Endothelial cell (in vitro differentiated cells): ENCODE measurements around the gene WDR46. TPM values are rescaled to one million over a fixed set of nuclear protein-coding genes. Genes with fewer than 3 reads are reported as not detected.

ENCODE experiments used
- DNase-seq: peaks from one replicate; pipeline ENCODE4 v3.0.0; 2021; ENCODE audit warnings: low spot score
- H3K27ac Mint-ChIP-seq: one replicate; pipeline ENCODE4 v1.8.0; 2021; ENCODE audit warnings: mixed read lengths, inconsistent platforms; ENCODE audit not compliant: unreplicated experiment
- H3K27me3 Mint-ChIP-seq: one replicate; pipeline ENCODE4 v1.8.0; 2021; ENCODE audit warnings: mild to moderate bottlenecking, moderate library complexity, mixed read lengths, inconsistent platforms; ENCODE audit not compliant: unreplicated experiment
- H3K36me3 Mint-ChIP-seq: one replicate; pipeline ENCODE4 v1.8.0; 2021; ENCODE audit warnings: mild to moderate bottlenecking, low read depth, mixed read lengths, inconsistent platforms; ENCODE audit not compliant: unreplicated experiment
- H3K4me1 Mint-ChIP-seq: one replicate; pipeline ENCODE4 v1.8.0; 2021; ENCODE audit warnings: mild to moderate bottlenecking, mixed read lengths, inconsistent platforms; ENCODE audit not compliant: unreplicated experiment
- H3K4me3 Mint-ChIP-seq: one replicate; pipeline ENCODE4 v1.8.0; 2021; ENCODE audit warnings: mild to moderate bottlenecking, mixed read lengths, inconsistent platforms; ENCODE audit not compliant: unreplicated experiment
- H3K9me3 Mint-ChIP-seq: one replicate; pipeline ENCODE4 v1.8.0; 2021; ENCODE audit warnings: mixed read lengths, inconsistent platforms; ENCODE audit not compliant: unreplicated experiment
- total RNA-seq: library from RNA; stranded (reverse); fragmentation: NEBNext Ultra II Directional; extraction: Animal tissue kit (Norgen Biotek cat#: 25700); gene quantifications from one replicate; pipeline ENCODE4 v1.2.1, GENCODE V29; 2021; ENCODE audit not compliant: unreplicated experiment
- TF ChIP-seq, protein P1 (sequence below): fragments of 200-600 bp; sonication (generic); IDR thresholded peaks from one replicate; pipeline ENCODE4 v1.5.0; 2021; ENCODE audit warnings: antibody characterized with exemption; ENCODE audit not compliant: unreplicated experiment

WDR46 gene
- total RNA-seq, 1 donor from 2014 or later, result 48.5 TPM

DNA sequence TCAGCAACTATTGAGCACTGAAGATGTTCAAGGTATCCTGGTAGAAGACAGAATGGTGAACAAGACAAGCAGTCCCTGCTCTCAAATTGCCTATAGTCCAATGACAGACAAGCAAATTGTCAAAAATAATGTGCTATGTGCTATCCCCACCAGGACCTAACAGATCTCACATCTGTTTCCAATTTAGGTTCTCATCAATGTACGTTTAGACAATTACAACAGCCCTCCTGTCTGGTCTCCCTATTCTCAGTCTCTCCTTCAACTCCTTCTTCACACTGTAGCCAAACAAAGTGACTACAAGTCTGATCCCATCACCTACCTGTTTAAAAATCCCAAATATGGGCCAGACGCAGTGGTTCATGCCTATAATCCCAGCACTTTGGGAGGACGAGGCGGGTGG lies 17.3 kb upstream of the WDR46 start:
- peaks cover 12% of the 10 kb centered on the region for H3K36me3 Mint-ChIP-seq
- no peak overlapping the region for H3K4me3 Mint-ChIP-seq
- no peaks in the 10 kb centered on the region for H3K27me3 Mint-ChIP-seq
- TF ChIP-seq, protein P1, sequence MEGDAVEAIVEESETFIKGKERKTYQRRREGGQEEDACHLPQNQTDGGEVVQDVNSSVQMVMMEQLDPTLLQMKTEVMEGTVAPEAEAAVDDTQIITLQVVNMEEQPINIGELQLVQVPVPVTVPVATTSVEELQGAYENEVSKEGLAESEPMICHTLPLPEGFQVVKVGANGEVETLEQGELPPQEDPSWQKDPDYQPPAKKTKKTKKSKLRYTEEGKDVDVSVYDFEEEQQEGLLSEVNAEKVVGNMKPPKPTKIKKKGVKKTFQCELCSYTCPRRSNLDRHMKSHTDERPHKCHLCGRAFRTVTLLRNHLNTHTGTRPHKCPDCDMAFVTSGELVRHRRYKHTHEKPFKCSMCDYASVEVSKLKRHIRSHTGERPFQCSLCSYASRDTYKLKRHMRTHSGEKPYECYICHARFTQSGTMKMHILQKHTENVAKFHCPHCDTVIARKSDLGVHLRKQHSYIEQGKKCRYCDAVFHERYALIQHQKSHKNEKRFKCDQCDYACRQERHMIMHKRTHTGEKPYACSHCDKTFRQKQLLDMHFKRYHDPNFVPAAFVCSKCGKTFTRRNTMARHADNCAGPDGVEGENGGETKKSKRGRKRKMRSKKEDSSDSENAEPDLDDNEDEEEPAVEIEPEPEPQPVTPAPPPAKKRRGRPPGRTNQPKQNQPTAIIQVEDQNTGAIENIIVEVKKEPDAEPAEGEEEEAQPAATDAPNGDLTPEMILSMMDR, result no peak
- no peak for DNase-seq
- no peak overlapping the region for H3K27ac Mint-ChIP-seq
- no peaks in the 10 kb centered on the region for H3K9me3 Mint-ChIP-seq
- no peaks in the 10 kb centered on the region for H3K4me1 Mint-ChIP-seq

DNA sequence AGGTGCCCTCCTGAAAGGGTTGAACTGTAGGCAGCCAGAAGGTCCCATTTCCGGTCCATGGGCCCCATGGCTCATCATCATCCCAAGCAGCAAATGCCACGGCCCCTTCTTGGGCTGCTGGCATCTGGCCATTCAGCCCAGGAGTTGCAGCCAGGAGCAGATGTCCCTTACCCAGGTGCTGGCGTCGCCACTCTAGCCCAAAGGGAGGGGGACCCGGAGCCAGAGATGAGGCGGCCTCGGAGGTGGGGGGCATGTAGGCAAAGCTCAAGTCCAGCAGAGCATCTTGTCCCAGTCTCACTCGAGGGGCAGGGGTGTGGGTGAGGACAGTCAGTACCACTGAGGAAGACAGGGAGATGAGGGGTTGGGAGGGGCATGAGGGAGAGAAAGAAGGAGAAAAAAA lies 16.0 kb upstream of the WDR46 start:
- TF ChIP-seq, protein P1, result no peak
- DNase-seq, result no peak
- Mint-ChIP-seq H3K4me3 (no peak overlapping the region), H3K9me3 (no peaks in the 10 kb centered on the region), H3K36me3 (peaks cover 15% of the 10 kb centered on the region), H3K27ac (peak overlapping the region; percentile 52), H3K4me1 (peaks cover 4% of the 10 kb centered on the region), H3K27me3 (peaks cover 5% of the 10 kb centered on the region)

DNA sequence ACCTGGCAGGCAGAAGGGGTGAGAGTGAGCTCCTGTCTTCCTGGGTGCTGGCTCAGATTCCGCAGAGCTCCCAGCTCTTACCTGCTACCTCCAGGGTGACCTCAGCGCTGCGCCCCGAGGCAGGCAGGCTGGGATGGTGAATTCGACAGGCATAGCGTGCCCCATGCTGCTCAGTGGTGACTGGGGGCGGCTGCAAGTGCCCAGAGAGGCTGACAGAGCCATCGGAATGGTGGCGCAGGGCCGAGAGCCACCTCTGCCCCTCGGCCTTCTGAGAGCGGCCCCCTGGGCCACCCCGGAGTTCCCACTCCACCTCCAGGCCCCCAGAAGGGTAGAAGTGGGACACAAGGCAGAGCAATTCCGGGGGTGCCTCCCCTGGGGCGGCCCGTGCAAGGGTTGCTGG lies 15.2 kb upstream of the WDR46 start:
- H3K36me3 Mint-ChIP-seq, result peaks cover 15% of the 10 kb centered on the region
- H3K27me3 Mint-ChIP-seq, result peaks cover 13% of the 10 kb centered on the region
- no peaks in the 10 kb centered on the region for H3K9me3 Mint-ChIP-seq
- peaks cover 8% of the 10 kb centered on the region for H3K4me1 Mint-ChIP-seq
- DNase-seq, result no peak
- no peak overlapping the region for H3K27ac Mint-ChIP-seq
- H3K4me3 Mint-ChIP-seq, result no peak overlapping the region
- TF ChIP-seq, protein P1, result no peak

DNA sequence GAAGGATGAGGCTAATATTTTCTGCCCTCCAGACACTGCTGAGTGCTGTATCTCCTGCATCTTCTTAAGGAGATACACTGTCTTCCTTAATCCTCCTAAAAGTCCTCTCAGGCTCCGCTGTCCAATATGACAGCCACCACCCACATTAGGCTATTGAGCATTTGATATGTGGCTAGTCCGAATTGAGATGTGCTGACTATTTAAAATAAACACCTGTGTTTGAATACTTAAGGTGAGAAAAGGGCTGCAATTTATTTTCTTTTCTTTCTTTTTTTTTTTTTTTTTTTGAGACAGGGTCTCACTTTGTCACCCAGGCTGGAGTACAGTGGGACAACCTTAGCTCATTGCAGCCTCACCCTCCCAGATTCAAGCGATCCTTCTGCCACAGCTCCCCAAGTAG lies 12.8 kb upstream of the WDR46 start:
- Mint-ChIP-seq H3K27me3 (peaks cover 27% of the 10 kb centered on the region), H3K27ac (no peak overlapping the region), H3K9me3 (no peaks in the 10 kb centered on the region), H3K4me3 (no peak overlapping the region), H3K36me3 (peaks cover 13% of the 10 kb centered on the region), H3K4me1 (peaks cover 12% of the 10 kb centered on the region)
- no peak for DNase-seq
- TF ChIP-seq, protein P1, result no peak

DNA sequence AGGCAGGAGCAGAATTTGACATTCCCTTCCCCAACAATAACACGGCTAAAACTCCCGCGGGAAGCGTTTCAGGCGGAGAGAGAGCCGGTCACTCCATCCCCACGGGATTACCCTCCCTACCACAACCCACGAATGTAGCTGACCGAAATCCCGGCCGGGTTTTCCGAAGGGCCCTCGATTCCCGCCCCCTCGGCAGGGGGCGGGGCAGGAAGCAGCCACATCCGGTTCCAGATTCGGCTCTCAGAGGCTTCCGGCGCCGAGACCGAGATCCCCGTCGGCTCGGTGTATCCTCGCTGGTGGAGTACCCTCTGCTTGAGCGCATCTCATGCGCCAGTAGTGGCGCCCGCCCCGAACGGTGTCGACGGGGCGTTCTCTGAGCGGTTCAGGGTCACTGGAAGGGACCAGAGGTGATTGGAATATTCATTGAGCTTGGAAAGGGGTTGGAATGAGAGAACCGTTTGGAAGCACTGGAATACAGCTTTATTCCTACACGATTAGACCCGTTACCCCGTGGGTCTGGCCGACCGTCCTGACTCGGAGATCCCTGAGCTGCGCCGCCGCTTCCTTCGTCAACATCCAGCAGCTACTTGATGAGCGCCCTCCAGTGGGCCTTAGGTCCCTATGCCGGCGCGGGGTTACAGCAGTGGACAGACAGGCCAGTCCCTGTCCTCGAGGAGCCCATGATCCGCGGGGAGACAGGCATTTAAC lies 10.4 kb upstream of the WDR46 start:
- peaks cover 15% of the 10 kb centered on the region for H3K36me3 Mint-ChIP-seq
- peak overlapping the region; percentile 100 for H3K4me3 Mint-ChIP-seq
- H3K9me3 Mint-ChIP-seq, result no peaks in the 10 kb centered on the region
- H3K4me1 Mint-ChIP-seq, result peaks cover 24% of the 10 kb centered on the region
- DNase-seq, result peak; percentile 91
- TF ChIP-seq, protein P1, result no peak
- peak overlapping the region; percentile 99 for H3K27ac Mint-ChIP-seq
- peaks cover 38% of the 10 kb centered on the region for H3K27me3 Mint-ChIP-seq
